ENCODE results near the gene RAVER1.
"Not testable (repeated sequence)": the region's sequence is repeated elsewhere in the genome, so short reads cannot be mapped to it uniquely, and the experiment has no call there.

DNA sequence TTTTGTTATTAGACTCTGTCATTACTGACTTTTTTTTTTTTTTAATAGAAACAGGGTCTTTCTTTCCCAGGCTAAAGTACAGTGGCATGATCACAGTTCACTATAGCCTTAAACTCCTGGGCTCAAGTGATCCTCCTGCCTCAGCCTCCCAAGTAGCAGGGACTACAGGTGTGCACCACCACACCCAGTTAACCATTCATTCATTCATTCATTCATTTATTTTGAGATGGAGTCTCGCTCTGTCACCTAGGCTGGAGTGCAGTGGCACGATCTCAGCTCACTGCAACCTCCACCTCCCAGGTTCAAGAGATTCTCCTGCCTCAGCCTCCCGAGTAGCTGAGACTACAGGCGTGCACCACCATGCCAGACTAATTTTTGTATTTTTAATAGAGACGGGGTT is 51.3 kb downstream of the RAVER1 start:
- TF ChIP-seq EZH2 (IDR thresholded peaks at IDR 0.05; ENCODE audit: borderline replicate concordance, control insufficient read depth, low read depth, low read length); HDAC6 (IDR thresholded peaks at IDR 0.05; ENCODE audit: unreplicated experiment); CREM (IDR thresholded peaks at IDR 0.05; ENCODE audit: low read depth); MTA2 (IDR thresholded peaks at IDR 0.05; ENCODE audit: low read depth); MYC (IDR thresholded peaks at IDR 0.05; ENCODE audit: insufficient read depth, insufficient read length, insufficient replicate concordance, low read length, severe bottlenecking); PML (IDR thresholded peaks at IDR 0.05; ENCODE audit: low read length); CHD4 (IDR thresholded peaks at IDR 0.05): not testable (repeated sequence)
- TF ChIP-seq, protein P1, sequence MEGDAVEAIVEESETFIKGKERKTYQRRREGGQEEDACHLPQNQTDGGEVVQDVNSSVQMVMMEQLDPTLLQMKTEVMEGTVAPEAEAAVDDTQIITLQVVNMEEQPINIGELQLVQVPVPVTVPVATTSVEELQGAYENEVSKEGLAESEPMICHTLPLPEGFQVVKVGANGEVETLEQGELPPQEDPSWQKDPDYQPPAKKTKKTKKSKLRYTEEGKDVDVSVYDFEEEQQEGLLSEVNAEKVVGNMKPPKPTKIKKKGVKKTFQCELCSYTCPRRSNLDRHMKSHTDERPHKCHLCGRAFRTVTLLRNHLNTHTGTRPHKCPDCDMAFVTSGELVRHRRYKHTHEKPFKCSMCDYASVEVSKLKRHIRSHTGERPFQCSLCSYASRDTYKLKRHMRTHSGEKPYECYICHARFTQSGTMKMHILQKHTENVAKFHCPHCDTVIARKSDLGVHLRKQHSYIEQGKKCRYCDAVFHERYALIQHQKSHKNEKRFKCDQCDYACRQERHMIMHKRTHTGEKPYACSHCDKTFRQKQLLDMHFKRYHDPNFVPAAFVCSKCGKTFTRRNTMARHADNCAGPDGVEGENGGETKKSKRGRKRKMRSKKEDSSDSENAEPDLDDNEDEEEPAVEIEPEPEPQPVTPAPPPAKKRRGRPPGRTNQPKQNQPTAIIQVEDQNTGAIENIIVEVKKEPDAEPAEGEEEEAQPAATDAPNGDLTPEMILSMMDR (IDR thresholded peaks at IDR 0.05 in 2 of 3, conservative IDR thresholded peaks at IDR 0.05 in 1 of 3; ENCODE audit: control insufficient read depth in 2 of 3, extremely low read depth in 1 of 3, insufficient read depth in 1 of 3, low read depth in 3 of 3, low read length in 3 of 3): not testable (repeated sequence)
- TF ChIP-seq, protein P2, sequence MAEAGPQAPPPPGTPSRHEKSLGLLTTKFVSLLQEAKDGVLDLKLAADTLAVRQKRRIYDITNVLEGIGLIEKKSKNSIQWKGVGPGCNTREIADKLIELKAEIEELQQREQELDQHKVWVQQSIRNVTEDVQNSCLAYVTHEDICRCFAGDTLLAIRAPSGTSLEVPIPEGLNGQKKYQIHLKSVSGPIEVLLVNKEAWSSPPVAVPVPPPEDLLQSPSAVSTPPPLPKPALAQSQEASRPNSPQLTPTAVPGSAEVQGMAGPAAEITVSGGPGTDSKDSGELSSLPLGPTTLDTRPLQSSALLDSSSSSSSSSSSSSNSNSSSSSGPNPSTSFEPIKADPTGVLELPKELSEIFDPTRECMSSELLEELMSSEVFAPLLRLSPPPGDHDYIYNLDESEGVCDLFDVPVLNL (IDR thresholded peaks at IDR 0.05; ENCODE audit: low read depth, low read length): not testable (repeated sequence)

Measured in GM12878 (cell line).